ENCODE measurements around the gene RANBP1. TPM values are rescaled to one million over a fixed set of nuclear protein-coding genes. Genes with fewer than 3 reads are reported as not detected.
"Not testable (repeated sequence)": the region's sequence is repeated elsewhere in the genome, so short reads cannot be mapped to it uniquely, and the experiment has no call there.

RANBP1 gene
- 90.6 TPM for total RNA-seq

DNA sequence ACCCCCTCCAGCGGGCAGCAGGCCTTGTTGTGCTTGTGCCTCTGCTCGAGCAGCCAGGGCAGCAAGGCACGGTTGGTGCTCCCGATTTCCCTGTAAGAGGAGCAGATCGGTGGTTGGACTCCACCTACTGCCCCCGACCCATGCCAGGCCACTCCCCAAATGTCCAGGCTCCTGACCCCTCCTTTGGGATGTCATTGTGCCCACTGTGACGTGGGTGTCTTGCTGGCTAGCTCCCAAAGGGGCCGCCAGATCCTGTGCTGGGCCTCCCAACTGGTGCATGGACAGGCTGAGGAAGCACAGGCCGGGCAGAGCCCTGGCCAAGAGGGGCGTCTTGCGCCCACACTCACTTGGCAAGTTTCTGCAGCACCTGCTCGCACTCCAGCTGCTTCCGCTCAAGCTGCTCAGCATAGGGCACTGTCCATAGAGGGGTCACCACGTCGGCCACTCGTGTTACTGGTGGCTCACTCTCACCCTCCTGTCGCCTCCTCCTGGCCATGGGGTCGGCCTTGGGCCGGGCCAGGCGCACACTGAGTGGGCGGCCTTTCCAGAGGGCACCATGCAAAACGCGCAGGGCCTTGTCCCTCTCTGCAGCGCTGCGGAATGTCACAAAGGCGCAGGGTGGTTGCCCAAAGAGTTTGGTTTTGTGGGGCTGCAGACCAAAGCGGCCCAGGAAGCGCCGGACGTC is at the start of gene RANBP1:
RANBP1 (plus strand) TSS at position 414 of the 685 bp plus-strand sequence; CDS start at position 495, 81 bp downstream.
- DNase-seq: no peak

DNA sequence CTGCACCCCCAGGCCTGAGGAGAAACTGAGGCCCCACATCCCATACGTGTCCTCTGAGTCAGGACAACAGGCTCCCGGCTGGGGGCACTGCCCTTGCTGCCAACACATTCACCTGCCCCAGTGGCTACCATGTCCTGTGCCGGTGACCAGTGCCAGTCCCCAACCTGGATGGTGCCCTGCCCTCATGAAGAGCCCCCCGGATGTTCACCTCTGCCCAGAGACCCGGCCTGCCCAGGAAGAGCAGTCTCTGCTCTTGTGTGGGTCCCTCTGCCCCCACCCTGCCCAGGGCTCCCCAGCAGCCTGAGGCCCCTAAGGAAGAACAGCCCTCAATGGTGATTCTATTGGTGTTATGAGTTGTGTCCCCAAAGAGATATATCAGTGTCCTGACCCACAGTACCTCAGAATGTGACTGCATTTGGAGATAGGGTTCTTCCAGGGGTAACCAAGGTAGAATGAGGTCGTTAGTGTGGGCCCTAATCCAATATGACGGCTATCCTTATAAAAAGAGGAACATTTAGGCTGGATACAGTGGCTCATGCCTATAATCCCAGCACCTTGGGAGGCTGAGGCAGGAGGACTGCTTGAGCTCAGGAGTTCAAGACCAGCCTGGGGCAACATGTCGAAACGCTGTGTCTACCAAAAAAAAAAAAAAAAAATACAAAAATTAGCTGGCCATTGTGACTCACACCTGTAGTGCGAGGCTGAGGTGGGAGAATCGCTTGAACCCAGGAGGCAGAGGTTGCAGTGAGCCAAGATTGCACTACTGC is 49.1 kb upstream of the RANBP1 start:
- DNase-seq: no peak

DNA sequence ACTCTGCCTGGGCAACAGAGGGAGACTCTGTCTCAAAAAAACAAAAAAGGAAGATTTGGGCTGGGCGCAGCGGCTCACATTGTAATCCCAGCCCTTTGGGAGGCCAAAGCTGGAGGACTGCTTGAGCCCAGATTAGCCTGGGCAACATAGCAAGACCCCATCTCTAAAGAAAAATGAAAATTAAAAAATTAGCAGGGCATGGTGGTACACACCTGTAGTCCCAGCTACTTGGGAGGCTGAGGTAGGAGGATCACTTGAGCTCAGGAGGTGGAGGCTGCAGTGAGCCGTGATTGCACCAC is 48.6 kb upstream of the RANBP1 start:
- DNase-seq: not testable (repeated sequence)

DNA sequence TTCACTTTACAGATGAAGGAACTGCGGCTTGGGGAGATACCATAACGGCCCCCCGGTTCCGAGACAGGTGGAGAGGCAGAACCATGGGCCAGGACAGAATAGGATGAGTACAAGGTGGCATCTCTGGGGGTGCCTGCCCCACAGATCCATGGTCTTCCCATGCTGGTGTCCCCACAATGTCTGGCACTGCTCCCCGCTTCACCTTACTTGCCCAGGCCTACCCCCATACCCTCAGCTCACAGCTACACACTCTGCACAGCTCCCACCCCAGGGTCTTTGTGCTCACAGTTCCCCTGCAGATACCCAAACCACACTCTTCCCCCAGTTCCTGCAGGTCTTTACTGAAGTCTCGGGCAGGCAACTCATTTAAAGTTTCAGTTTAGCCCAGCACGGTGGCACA is 47.3 kb upstream of the RANBP1 start:
- no peak for DNase-seq

DNA sequence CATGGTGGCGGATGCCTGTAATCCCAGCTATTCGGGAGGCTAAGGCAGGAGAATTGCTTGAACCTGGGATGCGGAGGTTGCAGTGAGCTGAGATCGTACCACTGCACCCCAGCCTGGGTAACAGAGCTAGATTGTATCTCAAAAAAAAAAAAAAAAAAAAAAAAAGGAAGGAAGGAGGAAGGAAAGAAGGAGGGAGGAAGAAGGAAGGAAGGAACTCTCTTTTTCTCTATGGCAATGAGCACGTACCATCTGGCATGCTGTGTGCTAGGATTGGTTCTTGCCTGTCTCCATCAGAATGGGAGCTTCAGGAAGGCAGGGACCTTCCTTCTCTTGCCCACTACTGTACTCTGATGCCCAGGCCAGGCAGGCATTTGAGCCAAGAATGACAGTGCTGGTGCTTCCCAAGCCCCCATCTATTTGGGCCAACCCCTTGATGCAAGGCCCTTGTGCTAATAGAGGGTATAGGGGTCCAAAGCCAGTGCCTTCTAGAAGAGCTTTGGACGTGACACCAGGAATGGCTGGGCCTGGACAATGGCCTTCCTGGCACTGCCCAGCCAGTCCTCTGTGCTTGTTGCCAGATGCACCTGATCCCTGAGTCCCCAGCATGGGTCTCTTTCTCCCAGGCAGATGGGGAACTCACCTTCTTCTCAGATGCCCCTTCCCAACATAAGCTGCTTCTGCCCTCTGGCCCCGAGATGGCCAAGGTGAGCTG is 46.4 kb upstream of the RANBP1 start:
- DNase-seq: no peak

DNA sequence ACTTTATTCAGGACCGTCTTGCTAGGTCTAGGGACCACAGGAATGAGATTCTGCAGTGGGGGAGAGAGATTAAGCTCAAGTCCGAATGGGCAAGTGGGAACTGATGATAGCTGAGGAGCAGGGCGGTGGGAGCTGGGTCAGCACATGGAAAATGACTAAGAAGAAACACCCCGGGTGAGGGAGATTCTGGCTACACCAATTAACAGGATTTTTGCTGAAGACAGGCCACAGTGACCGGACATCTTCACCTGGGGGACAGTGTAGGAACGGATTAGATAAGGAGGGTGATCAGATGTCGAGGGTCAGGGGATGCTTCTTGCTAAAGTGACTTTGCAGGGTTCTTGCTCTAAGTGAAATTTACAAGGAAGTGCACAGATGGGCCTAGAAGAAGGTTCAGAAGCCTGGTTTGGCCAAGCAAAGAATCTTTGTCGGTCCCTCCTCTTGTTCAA is 44.4 kb upstream of the RANBP1 start:
- DNase-seq: no peak

DNA sequence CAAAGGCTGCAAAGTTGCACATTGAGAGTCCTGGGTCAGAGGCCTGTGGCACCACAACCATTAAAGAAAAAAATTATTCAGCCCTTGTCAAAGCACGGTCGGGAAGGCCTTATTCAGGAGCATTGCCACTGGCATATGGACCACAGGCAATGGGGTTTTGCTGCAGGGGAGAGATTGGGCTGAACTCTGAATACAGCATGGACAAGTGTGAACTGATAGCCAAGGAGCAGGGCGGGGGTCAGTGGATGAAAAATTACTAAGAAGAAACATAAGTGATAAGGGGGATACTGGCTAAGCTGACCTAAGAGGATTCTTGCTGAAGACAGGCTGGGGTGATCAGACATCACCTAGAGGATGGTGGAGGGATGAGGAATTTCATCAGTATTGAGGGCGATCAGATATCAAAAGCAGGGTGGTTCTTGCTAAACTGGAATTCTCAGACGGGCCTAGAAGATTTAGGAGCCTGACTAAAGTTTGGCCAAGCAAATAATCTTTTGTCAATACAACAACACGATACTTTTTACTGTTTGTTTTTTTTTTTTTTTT is 39.2 kb upstream of the RANBP1 start:
- DNase-seq: no peak

DNA sequence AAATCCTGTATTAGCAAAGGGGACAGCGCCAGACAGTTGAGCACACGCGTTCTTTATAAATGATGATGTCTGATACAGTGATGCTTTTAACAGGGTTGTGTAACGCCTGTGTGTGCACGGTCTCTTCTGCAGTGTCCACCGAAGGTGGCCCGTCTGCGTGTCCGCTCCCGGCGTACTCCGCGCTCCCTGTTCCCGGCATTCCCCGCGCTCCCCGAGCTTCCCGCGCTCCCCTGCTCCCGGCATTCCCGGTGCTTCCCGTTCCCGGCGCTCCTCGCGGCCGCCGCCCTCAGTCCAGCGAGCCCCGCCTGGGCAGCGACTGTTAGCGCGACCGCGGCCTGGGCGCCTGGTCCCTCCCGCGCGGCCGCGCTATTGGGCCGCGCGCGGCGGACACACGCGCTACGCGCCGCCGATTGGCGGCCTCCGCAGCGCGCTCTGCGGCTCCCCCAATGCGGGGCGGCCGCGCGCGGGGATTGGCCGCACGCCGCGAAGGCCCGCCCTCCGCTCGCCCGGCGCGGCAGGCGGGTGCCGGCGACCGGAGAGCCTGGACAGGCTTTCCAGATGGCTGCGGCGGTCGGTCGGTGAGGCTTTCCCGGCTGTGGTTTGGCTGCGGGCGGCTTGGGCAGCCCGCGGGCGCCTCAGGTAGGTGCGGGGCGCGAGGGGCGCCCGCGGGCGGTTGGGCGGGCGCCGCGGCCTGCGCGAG is 36.0 kb upstream of the RANBP1 start, which contains the start of gene DGCR8:
DGCR8 (plus strand) TSS at position 497 of the 700 bp plus-strand sequence. CDS start 5,723 bp downstream, outside the sequence.
- peak; percentile 95 for DNase-seq

DNA sequence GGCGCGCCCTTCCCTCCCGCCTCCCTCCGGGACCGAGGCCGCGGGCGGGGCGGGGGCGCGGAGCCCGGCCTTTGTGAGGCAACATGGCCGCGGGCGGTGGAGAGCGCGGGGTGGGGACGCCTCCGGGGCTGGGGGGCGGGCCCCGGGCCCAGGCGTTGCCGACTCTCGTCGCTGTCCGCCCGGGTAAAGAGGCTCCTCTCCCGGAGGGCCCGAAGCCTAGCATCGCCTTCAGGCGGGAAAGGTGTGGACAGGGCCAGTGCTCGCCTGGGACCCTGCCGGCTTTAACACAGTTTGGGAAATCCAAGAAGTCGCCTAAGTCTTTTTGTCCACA is 35.5 kb upstream of the RANBP1 start:
- peak; percentile 32 for DNase-seq

DNA sequence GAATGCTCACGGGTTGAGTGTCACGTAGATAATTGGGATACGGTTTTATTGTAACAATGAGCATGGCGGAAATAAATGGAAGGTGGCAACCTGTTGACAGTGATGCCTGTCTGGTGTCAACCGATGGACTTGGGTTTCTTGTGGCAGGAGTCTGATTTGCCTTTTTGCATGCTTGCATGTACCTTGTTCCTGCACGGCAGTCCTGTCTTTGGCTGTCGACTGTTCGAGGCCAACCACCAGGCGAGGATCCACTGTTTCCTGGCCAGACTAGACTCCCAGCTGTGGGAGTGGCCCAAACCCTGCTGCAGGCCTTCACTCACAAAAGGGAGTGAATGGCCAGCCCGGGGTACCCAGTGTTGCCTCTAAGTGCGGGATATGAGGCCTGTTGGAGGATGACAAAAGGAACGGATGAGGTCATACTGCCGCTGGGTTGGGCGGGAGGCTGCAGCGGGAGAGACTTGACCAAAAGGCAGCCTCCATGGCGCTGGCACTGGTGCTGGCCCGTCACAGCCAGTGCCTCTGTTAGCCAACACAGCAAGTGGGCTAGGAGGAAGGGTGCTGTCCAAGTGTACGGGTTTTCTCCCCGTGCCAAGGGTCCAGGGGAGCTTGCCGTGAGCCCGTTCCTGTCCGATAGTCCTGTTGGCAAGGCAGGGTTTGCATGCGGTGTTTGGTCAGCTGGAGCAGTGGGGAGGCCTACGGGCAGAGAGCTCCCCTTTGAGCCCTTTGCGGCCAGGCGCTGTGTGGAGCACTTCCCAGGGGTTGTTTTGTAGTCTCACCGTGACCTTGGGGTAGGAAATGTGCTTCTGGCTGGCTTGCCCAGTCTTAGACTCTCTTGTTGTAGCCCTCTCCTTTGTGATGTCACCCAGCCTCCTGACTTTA is 34.9 kb upstream of the RANBP1 start:
- DNase-seq: peak; percentile 27

DNA sequence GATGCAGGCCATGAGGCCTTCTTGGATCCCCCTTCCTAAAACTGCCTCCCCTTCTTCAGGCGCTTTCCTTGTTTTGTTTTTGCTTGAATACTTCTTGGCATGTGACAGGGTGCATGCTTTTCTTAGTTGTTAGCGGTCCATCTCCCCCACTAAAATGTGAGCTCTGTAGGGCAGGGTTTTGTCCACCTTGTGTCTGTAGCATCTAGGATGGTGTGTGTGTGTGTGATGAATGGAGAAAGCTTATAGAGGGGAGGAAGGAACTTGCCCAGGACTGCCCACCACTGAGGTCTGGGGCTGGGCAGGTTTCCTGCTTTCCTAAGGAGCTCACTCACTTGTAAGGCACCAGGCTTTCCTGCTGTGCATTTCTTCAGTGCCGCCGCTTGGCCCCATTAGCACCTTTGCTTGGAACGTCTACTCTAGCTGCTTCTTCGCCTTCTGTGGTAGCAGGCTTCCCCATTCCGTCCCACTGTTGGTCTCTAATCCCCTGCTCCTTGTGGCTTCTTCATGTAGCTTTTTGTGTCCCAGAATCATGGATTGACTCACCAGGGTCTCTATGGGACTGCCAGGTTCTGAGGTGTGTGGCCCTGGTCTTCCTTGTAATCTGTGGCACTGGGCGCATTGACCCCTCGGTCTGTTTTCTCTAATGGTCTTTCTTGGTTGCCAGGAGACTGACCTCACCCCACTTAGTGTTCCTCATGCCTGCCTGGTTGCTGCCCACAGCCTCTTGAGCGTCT is 32.6 kb upstream of the RANBP1 start:
- no peak for DNase-seq

DNA sequence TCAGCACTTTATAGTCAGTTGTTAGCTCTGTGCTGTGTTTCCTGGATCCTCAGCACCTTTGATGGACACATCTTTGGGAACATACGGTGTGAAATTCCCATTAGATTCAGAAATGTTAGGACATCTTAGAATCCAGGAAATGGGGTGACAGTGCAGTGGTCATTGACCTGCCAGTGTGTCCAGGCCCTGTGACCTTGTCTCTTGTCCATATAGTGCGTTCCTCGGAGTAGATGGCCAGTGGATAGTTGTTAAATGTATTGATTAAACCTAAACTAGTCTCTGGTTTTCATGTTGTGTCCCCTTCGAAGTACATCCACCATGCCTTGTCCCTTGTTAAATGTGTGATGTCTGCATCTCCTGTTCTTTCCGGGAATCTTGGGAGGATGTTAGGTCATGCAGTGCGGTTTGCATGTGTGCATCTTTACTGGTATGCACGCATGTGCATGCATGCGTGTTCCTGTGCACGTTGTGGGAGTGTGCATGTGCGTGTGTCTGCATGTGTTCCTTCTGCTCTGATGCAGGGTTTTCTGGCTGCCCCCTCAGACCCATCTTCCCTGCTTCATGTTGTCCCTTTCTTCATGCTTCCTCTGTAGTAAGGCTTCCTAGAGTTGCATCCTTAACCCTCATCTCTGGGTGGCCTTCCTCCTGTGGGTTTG is 31.9 kb upstream of the RANBP1 start:
- DNase-seq: no peak

DNA sequence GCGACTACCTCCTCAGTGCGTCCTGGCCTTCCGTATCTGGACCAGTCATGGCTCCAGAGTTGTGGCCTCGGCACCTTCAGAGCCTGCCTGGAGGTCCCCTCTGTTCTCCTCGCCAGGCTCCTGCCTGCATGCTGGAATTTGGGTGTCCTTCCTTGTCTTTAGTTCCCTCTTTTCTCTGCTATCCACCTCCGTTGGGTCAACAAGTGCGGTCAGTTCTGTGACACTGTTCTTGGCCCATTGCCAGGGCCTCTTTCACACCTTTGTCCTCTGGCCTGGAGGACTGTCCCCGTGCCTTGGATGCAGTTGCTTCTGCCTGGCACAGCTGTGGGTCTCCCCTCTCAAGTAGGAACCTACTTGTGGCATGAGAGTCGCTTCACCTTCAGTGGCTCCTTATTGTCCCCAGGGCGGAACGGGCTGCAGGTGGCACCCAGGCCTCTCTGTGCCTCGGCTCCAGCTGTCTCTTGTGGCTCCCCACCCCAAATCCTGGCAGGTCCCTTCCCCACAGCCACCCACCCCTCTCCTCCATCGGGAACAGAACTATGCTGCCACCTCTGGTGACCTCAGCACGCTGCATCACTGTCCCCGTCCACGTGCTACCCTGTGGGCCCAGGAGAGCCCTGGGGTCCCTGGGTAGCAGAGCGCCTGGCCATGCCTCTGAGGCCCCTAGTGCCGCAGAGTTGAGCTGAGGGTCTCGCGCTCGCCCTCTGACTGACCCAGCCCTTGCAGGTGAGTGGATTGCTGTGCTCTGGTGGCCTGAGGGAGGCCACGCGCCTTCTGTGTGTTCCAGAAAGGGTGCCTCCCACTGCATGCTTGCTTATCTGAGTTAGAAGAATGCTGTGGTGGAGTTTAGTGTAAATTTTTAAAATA is 31.1 kb upstream of the RANBP1 start:
- DNase-seq: no peak

DNA sequence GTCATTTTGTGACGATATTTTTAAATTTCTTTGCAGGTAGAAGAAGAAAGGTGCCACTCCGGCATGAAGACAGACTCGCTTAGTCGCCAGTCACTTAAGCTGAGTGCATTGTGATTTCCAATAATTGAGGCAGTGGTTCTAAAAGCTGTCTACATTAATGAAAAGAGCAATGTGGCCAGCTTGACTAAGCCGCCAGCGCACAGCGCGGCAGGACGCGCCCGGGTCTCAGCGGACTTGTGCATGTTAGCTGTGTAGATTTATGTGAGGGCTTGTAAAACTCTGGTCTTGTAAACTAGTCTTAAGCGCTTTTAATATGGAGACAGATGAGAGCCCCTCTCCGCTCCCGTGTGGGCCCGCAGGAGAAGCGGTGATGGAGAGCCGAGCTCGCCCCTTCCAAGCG is 30.3 kb upstream of the RANBP1 start:
- DNase-seq: no peak

DNA sequence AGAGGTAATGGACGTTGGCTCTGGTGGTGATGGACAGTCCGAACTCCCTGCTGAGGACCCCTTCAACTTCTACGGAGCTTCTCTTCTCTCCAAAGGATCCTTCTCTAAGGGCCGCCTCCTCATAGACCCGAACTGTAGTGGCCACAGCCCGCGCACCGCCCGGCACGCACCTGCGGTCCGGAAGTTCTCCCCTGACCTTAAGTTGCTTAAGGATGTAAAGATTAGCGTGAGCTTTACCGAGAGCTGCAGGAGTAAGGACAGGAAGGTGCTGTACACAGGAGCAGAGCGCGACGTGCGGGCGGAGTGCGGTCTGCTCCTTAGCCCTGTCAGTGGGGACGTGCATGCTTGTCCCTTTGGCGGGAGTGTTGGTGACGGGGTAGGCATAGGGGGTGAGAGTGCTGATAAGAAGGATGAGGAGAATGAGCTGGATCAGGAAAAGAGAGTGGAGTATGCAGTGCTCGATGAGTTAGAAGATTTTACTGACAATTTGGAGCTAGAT is 29.8 kb upstream of the RANBP1 start:
- no peak for DNase-seq

DNA sequence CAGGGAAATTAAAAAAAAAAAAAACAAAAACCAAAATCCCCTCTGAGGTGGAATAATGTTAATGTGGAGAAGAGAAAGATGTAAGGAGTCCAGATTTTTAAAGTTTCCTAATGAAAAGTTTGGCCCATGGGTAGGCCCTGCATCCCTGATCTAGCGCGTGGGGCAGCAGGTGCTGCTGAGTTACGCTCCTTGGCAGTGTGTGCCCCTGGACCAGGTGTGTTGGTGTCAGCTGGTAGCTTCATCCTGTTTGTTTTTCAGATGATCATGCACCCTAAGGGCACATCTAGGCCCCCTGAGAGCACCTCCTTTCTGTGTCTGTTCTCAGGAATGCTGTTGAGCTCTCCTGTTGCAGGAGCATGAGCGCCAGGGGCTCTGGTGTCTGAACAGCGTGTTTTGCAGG is 29.1 kb upstream of the RANBP1 start:
- no peak for DNase-seq

DNA sequence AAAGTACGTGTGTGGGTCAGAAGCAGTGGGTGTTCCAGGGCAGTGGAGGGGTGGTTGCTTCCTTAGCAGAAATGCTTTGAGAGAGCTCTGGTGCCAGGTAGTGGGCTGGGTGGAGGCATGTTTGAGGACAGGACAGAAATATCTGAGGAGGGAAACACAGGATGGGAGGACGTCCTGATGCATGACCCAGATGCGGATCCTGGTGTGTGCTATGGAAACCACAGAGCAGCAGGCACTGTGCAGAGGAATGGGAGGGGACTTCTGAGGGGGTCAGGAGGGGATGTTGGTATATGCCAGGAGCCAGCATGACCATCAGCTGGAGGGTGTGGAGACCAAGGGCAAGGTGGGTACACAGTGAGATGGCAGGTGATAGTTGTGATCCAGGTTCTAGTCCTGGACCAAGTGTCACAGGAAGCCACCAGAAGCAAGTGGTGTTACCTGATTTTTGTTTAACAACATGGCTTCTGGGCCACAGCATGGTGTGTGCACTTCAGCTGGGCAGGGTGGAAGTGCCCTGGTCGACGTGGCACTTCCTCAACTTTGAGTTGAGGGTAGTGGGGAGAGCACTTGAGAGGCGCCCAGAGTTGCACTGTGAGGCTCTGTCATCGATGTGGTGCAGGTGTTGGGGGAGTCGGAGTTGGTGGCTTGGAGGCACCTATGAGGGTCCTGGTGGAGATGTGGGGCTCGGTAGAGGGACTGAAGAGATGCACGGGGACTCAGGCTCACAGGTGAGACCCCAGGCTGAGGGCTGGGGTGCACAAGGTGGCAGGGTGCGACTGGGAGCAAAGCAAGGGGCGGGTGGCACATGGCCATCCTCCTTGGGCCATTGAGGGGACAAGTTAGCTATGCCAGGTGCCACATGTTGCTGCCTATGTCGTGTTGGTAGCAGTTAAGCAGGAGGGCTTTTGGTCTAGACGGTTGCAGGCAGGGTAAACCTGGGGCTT is 28.3 kb upstream of the RANBP1 start:
- DNase-seq: no peak

DNA sequence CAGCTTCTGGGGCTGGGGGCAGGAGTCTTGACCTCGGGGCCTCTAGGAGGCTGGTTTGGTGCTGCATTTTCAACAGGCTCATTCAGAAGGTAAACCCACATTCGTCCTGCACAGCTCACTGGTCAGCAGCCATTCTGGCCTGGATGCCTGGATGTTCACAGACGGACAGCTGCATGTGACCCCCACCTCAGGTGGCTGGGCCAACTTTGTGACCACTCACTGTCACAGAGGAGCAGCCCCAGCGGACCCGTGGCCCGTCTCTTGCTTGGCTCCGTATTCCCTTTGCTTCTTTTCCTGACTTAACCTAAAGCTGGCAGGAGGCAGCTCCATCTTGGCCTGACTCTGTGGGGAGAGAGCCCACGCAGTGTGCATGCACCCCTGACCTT is 27.6 kb upstream of the RANBP1 start:
- DNase-seq: no peak

Measured in occipital lobe (tissue), 2 donors.